ENCODE measurements around the gene MAGEB17.

Gene MAGEB17

GRCh38 chrX:16187024-16187760 lies 19.9 kb downstream of the MAGEB17 start:
- Histone ChIP-seq H3K4me3 (no peak overlapping the region), H3K27ac (no peak overlapping the region), H3K36me3 (ENCODE audit: insufficient read depth, low read length) (no peaks in the 10 kb centered on the region), H3K9ac (ENCODE audit: insufficient read length) (no peak overlapping the region), H3K9me3 (ENCODE audit: low read depth, low read length) (no peaks in the 10 kb centered on the region)
- TF ChIP-seq POLR2AphosphoS5 (IDR thresholded peaks at IDR 0.05; ENCODE audit: borderline replicate concordance, low read depth, low read length): no peak
- no peak for TF ChIP-seq FOXP2 (optimal IDR thresholded peaks at IDR 0.05; ENCODE audit: control extremely low read depth, extremely low read length, insufficient read depth)
- TF ChIP-seq EZH2 (IDR thresholded peaks at IDR 0.05): no peak
- DNase-seq (ENCODE audit: low read depth, low spot score): no peak

- H3K4me3 ChIP-seq: no peak overlapping the region
- no peak for TF ChIP-seq EZH2 (IDR thresholded peaks at IDR 0.05)
- TF ChIP-seq FOXP2 (optimal IDR thresholded peaks at IDR 0.05; ENCODE audit: control extremely low read depth, extremely low read length, insufficient read depth): no peak
- no peak for TF ChIP-seq POLR2AphosphoS5 (IDR thresholded peaks at IDR 0.05; ENCODE audit: borderline replicate concordance, low read depth, low read length)
- no peak for DNase-seq (ENCODE audit: low read depth, low spot score)
- H3K36me3 ChIP-seq (ENCODE audit: insufficient read depth, low read length): no peaks in the 10 kb centered on the region
- H3K9me3 ChIP-seq (ENCODE audit: low read depth, low read length): no peaks in the 10 kb centered on the region
- no peak overlapping the region for H3K9ac ChIP-seq (ENCODE audit: insufficient read length)
- no peak overlapping the region for H3K27ac ChIP-seq
These were observed 21.4 kb downstream of the MAGEB17 start for GRCh38 chrX:16188687-16189086.

- TF ChIP-seq FOXP2 (optimal IDR thresholded peaks at IDR 0.05; ENCODE audit: control extremely low read depth, extremely low read length, insufficient read depth) (no peak), POLR2AphosphoS5 (IDR thresholded peaks at IDR 0.05; ENCODE audit: borderline replicate concordance, low read depth, low read length) (no peak), EZH2 (IDR thresholded peaks at IDR 0.05) (no peak)
- DNase-seq (ENCODE audit: low read depth, low spot score): no peak
These were observed 24.3 kb downstream of the MAGEB17 start for GRCh38 chrX:16191605-16192004.

GRCh38 chrX:16196829-16197228 lies 29.5 kb downstream of the MAGEB17 start:
- H3K27ac ChIP-seq: no peak overlapping the region
- no peak for TF ChIP-seq POLR2AphosphoS5 (IDR thresholded peaks at IDR 0.05; ENCODE audit: borderline replicate concordance, low read depth, low read length)
- TF ChIP-seq EZH2 (IDR thresholded peaks at IDR 0.05): no peak
- DNase-seq (ENCODE audit: low read depth, low spot score): no peak
- no peaks in the 10 kb centered on the region for H3K9me3 ChIP-seq (ENCODE audit: low read depth, low read length)
- H3K4me3 ChIP-seq: no peak overlapping the region
- no peaks in the 10 kb centered on the region for H3K36me3 ChIP-seq (ENCODE audit: insufficient read depth, low read length)
- no peak overlapping the region for H3K9ac ChIP-seq (ENCODE audit: insufficient read length)

More at GRCh38 chrX:16191605-16192004, 24.3 kb downstream of the MAGEB17 start:
- H3K9ac ChIP-seq (ENCODE audit: insufficient read length): no peak overlapping the region
- no peaks in the 10 kb centered on the region for H3K9me3 ChIP-seq (ENCODE audit: low read depth, low read length)
- no peak overlapping the region for H3K4me3 ChIP-seq
- no peak overlapping the region for H3K27ac ChIP-seq
- no peaks in the 10 kb centered on the region for H3K36me3 ChIP-seq (ENCODE audit: insufficient read depth, low read length)

GRCh38 chrX:16199343-16199742 lies 32.1 kb downstream of the MAGEB17 start:
- TF ChIP-seq POLR2AphosphoS5 (IDR thresholded peaks at IDR 0.05; ENCODE audit: borderline replicate concordance, low read depth, low read length) (no peak), EZH2 (IDR thresholded peaks at IDR 0.05) (no peak), FOXP2 (optimal IDR thresholded peaks at IDR 0.05; ENCODE audit: control extremely low read depth, extremely low read length, insufficient read depth) (no peak)
- H3K4me3 ChIP-seq: no peak overlapping the region
- no peak overlapping the region for H3K9ac ChIP-seq (ENCODE audit: insufficient read length)
- no peak for DNase-seq (ENCODE audit: low read depth, low spot score)
- no peak overlapping the region for H3K27ac ChIP-seq
- H3K9me3 ChIP-seq (ENCODE audit: low read depth, low read length): no peaks in the 10 kb centered on the region
- H3K36me3 ChIP-seq (ENCODE audit: insufficient read depth, low read length): no peaks in the 10 kb centered on the region

- no peak for DNase-seq (ENCODE audit: low read depth, low spot score)
- no peak for TF ChIP-seq EZH2 (IDR thresholded peaks at IDR 0.05)
- no peak for TF ChIP-seq POLR2AphosphoS5 (IDR thresholded peaks at IDR 0.05; ENCODE audit: borderline replicate concordance, low read depth, low read length)
- H3K27ac ChIP-seq: no peak overlapping the region
- H3K4me3 ChIP-seq: no peak overlapping the region
- no peak overlapping the region for H3K9ac ChIP-seq (ENCODE audit: insufficient read length)
- no peaks in the 10 kb centered on the region for H3K36me3 ChIP-seq (ENCODE audit: insufficient read depth, low read length)
- H3K9me3 ChIP-seq (ENCODE audit: low read depth, low read length): no peaks in the 10 kb centered on the region
These were observed 35.7 kb downstream of the MAGEB17 start for GRCh38 chrX:16202943-16203342.

- no peak for DNase-seq (ENCODE audit: low read depth, low spot score)
- no peak overlapping the region for H3K9ac ChIP-seq (ENCODE audit: insufficient read length)
- H3K4me3 ChIP-seq: no peak overlapping the region
- H3K36me3 ChIP-seq (ENCODE audit: insufficient read depth, low read length): no peaks in the 10 kb centered on the region
- H3K27ac ChIP-seq: no peak overlapping the region
- no peaks in the 10 kb centered on the region for H3K9me3 ChIP-seq (ENCODE audit: low read depth, low read length)
- TF ChIP-seq POLR2AphosphoS5 (IDR thresholded peaks at IDR 0.05; ENCODE audit: borderline replicate concordance, low read depth, low read length): no peak
- TF ChIP-seq FOXP2 (optimal IDR thresholded peaks at IDR 0.05; ENCODE audit: control extremely low read depth, extremely low read length, insufficient read depth): no peak
- TF ChIP-seq EZH2 (IDR thresholded peaks at IDR 0.05): no peak
These were observed 37.3 kb downstream of the MAGEB17 start for GRCh38 chrX:16204538-16204937.

- H3K36me3 ChIP-seq (ENCODE audit: insufficient read depth, low read length): no peaks in the 10 kb centered on the region
- no peak overlapping the region for H3K27ac ChIP-seq
- TF ChIP-seq FOXP2 (optimal IDR thresholded peaks at IDR 0.05; ENCODE audit: control extremely low read depth, extremely low read length, insufficient read depth) (no peak), POLR2AphosphoS5 (IDR thresholded peaks at IDR 0.05; ENCODE audit: borderline replicate concordance, low read depth, low read length) (no peak), EZH2 (IDR thresholded peaks at IDR 0.05) (no peak)
- DNase-seq (ENCODE audit: low read depth, low spot score): no peak
- H3K9me3 ChIP-seq (ENCODE audit: low read depth, low read length): no peaks in the 10 kb centered on the region
- H3K4me3 ChIP-seq: no peak overlapping the region
- H3K9ac ChIP-seq (ENCODE audit: insufficient read length): no peak overlapping the region
These were observed 38.6 kb downstream of the MAGEB17 start for GRCh38 chrX:16205840-16206239.

- TF ChIP-seq EZH2 (IDR thresholded peaks at IDR 0.05) (no peak), POLR2AphosphoS5 (IDR thresholded peaks at IDR 0.05; ENCODE audit: borderline replicate concordance, low read depth, low read length) (no peak), FOXP2 (optimal IDR thresholded peaks at IDR 0.05; ENCODE audit: control extremely low read depth, extremely low read length, insufficient read depth) (no peak)
- H3K36me3 ChIP-seq (ENCODE audit: insufficient read depth, low read length): no peaks in the 10 kb centered on the region
- DNase-seq (ENCODE audit: low read depth, low spot score): no peak
- no peak overlapping the region for H3K27ac ChIP-seq
- H3K4me3 ChIP-seq: no peak overlapping the region
- no peak overlapping the region for H3K9ac ChIP-seq (ENCODE audit: insufficient read length)
- H3K9me3 ChIP-seq (ENCODE audit: low read depth, low read length): no peaks in the 10 kb centered on the region
These were observed 40.4 kb downstream of the MAGEB17 start for GRCh38 chrX:16207634-16208033.

Measured in SK-N-MC (cell line).